Measurements from ENCODE around the gene DCDC2. TPM values are rescaled to one million over a fixed set of nuclear protein-coding genes. Genes with fewer than 3 reads are reported as not detected.

Gene DCDC2
- total RNA-seq, 1 experiment from 2014 or later = 1.8 TPM

DNA sequence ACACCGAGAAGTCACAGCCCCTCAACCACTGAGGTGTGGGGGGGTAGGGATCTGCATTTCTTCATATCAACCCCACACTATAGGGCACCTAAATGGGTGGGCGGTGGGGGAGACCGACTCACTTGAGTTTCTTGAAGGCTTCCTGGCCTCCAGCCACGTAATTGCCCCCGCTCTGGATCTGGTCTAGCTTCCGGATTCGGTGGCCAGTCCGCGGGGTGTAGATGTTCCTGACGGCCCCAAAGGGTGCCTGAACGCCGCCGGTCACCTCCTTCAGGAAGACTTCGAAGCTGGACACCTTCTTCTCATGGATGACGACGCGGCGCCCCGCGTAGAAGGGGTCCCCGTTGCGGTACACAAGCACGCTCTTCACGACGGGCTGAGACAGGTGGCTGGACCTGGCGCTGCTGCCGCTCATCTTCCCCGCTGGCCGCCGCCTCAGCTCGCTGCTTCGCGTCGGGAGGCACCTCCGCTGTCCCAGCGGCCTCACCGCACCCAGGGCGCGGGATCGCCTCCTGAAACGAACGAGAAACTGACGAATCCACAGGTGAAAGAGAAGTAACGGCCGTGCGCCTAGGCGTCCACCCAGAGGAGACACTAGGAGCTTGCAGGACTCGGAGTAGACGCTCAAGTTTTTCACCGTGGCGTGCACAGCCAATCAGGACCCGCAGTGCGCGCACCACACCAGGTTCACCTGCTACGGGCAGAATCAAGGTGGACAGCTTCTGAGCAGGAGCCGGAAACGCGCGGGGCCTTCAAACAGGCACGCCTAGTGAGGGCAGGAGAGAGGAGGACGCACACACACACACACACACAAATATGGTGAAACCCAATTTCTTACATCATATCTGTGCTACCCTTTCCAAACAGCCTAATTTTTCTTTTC is at the start of gene DCDC2 (continued):
- TF ChIP-seq, protein P1, sequence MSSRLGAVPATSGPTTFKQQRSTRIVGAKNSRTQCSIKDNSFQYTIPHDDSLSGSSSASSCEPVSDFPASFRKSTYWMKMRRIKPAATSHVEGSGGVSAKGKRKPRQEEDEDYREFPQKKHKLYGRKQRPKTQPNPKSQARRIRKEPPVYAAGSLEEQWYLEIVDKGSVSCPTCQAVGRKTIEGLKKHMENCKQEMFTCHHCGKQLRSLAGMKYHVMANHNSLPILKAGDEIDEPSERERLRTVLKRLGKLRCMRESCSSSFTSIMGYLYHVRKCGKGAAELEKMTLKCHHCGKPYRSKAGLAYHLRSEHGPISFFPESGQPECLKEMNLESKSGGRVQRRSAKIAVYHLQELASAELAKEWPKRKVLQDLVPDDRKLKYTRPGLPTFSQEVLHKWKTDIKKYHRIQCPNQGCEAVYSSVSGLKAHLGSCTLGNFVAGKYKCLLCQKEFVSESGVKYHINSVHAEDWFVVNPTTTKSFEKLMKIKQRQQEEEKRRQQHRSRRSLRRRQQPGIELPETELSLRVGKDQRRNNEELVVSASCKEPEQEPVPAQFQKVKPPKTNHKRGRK (CRISPR knock-in tag; IDR thresholded peaks at IDR 0.05; ENCODE audit: borderline replicate concordance) = no peak
- TF ChIP-seq, protein P2, sequence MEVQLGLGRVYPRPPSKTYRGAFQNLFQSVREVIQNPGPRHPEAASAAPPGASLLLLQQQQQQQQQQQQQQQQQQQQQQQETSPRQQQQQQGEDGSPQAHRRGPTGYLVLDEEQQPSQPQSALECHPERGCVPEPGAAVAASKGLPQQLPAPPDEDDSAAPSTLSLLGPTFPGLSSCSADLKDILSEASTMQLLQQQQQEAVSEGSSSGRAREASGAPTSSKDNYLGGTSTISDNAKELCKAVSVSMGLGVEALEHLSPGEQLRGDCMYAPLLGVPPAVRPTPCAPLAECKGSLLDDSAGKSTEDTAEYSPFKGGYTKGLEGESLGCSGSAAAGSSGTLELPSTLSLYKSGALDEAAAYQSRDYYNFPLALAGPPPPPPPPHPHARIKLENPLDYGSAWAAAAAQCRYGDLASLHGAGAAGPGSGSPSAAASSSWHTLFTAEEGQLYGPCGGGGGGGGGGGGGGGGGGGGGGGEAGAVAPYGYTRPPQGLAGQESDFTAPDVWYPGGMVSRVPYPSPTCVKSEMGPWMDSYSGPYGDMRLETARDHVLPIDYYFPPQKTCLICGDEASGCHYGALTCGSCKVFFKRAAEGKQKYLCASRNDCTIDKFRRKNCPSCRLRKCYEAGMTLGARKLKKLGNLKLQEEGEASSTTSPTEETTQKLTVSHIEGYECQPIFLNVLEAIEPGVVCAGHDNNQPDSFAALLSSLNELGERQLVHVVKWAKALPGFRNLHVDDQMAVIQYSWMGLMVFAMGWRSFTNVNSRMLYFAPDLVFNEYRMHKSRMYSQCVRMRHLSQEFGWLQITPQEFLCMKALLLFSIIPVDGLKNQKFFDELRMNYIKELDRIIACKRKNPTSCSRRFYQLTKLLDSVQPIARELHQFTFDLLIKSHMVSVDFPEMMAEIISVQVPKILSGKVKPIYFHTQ (CRISPR knock-in tag; IDR thresholded peaks at IDR 0.05) = no peak
- no peak for TF ChIP-seq ZNF121 (CRISPR knock-in tag; IDR thresholded peaks at IDR 0.05)
- no peak for TF ChIP-seq ZNF138 (CRISPR knock-in tag; conservative IDR thresholded peaks at IDR 0.05)
- TF ChIP-seq, protein P3, sequence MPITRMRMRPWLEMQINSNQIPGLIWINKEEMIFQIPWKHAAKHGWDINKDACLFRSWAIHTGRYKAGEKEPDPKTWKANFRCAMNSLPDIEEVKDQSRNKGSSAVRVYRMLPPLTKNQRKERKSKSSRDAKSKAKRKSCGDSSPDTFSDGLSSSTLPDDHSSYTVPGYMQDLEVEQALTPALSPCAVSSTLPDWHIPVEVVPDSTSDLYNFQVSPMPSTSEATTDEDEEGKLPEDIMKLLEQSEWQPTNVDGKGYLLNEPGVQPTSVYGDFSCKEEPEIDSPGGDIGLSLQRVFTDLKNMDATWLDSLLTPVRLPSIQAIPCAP (CRISPR knock-in tag; IDR thresholded peaks at IDR 0.05) = no peak
- TF ChIP-seq, protein P4, sequence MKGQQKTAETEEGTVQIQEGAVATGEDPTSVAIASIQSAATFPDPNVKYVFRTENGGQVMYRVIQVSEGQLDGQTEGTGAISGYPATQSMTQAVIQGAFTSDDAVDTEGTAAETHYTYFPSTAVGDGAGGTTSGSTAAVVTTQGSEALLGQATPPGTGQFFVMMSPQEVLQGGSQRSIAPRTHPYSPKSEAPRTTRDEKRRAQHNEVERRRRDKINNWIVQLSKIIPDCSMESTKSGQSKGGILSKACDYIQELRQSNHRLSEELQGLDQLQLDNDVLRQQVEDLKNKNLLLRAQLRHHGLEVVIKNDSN (CRISPR knock-in tag; IDR thresholded peaks at IDR 0.05) = peak; percentile 59; the same call in 1 of the 2 replicates
- TF ChIP-seq, protein P5, sequence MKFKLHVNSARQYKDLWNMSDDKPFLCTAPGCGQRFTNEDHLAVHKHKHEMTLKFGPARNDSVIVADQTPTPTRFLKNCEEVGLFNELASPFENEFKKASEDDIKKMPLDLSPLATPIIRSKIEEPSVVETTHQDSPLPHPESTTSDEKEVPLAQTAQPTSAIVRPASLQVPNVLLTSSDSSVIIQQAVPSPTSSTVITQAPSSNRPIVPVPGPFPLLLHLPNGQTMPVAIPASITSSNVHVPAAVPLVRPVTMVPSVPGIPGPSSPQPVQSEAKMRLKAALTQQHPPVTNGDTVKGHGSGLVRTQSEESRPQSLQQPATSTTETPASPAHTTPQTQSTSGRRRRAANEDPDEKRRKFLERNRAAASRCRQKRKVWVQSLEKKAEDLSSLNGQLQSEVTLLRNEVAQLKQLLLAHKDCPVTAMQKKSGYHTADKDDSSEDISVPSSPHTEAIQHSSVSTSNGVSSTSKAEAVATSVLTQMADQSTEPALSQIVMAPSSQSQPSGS (CRISPR knock-in tag; IDR thresholded peaks at IDR 0.05; ENCODE audit: borderline replicate concordance, low read depth) = no peak
- TF ChIP-seq, protein P6, sequence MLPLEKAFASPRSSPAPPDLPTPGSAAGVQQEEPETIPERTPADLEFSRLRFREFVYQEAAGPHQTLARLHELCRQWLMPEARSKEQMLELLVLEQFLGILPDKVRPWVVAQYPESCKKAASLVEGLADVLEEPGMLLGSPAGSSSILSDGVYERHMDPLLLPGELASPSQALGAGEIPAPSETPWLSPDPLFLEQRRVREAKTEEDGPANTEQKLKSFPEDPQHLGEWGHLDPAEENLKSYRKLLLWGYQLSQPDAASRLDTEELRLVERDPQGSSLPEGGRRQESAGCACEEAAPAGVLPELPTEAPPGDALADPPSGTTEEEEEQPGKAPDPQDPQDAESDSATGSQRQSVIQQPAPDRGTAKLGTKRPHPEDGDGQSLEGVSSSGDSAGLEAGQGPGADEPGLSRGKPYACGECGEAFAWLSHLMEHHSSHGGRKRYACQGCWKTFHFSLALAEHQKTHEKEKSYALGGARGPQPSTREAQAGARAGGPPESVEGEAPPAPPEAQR (CRISPR knock-in tag; IDR thresholded peaks at IDR 0.05) = no peak
- no peak for TF ChIP-seq RELA (CRISPR knock-in tag; IDR thresholded peaks at IDR 0.05; ENCODE audit: borderline replicate concordance)
- no peak; the same call in 1 of the 2 replicates for TF ChIP-seq NFYB (CRISPR knock-in tag; conservative IDR thresholded peaks at IDR 0.05; ENCODE audit: low read depth)
- TF ChIP-seq, protein P7, sequence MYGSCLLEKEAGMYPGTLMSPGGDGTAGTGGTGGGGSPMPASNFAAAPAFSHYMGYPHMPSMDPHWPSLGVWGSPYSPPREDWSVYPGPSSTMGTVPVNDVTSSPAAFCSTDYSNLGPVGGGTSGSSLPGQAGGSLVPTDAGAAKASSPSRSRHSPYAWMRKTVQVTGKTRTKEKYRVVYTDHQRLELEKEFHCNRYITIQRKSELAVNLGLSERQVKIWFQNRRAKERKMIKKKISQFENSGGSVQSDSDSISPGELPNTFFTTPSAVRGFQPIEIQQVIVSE (CRISPR knock-in tag; IDR thresholded peaks at IDR 0.05; ENCODE audit: borderline replicate concordance) = no peak
- TF ChIP-seq GRHL2 (CRISPR knock-in tag; IDR thresholded peaks at IDR 0.05; ENCODE audit: insufficient replicate concordance, severe bottlenecking) = no peak
- no peak for TF ChIP-seq TEAD4 (CRISPR knock-in tag; IDR thresholded peaks at IDR 0.05)
- TF ChIP-seq FOXK1 (CRISPR knock-in tag; IDR thresholded peaks at IDR 0.05) = no peak
- TF ChIP-seq ELF4 (CRISPR knock-in tag; IDR thresholded peaks at IDR 0.05; ENCODE audit: low read depth) = no peak
- TF ChIP-seq ZNF263 (CRISPR knock-in tag; IDR thresholded peaks at IDR 0.05; ENCODE audit: low read depth) = no peak
- no peak for TF ChIP-seq NR1H2 (CRISPR knock-in tag; IDR thresholded peaks at IDR 0.05)
- TF ChIP-seq, protein P8, sequence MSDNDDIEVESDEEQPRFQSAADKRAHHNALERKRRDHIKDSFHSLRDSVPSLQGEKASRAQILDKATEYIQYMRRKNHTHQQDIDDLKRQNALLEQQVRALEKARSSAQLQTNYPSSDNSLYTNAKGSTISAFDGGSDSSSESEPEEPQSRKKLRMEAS (CRISPR knock-in tag; IDR thresholded peaks at IDR 0.05) = peak; percentile 77
- TF ChIP-seq, protein P9, sequence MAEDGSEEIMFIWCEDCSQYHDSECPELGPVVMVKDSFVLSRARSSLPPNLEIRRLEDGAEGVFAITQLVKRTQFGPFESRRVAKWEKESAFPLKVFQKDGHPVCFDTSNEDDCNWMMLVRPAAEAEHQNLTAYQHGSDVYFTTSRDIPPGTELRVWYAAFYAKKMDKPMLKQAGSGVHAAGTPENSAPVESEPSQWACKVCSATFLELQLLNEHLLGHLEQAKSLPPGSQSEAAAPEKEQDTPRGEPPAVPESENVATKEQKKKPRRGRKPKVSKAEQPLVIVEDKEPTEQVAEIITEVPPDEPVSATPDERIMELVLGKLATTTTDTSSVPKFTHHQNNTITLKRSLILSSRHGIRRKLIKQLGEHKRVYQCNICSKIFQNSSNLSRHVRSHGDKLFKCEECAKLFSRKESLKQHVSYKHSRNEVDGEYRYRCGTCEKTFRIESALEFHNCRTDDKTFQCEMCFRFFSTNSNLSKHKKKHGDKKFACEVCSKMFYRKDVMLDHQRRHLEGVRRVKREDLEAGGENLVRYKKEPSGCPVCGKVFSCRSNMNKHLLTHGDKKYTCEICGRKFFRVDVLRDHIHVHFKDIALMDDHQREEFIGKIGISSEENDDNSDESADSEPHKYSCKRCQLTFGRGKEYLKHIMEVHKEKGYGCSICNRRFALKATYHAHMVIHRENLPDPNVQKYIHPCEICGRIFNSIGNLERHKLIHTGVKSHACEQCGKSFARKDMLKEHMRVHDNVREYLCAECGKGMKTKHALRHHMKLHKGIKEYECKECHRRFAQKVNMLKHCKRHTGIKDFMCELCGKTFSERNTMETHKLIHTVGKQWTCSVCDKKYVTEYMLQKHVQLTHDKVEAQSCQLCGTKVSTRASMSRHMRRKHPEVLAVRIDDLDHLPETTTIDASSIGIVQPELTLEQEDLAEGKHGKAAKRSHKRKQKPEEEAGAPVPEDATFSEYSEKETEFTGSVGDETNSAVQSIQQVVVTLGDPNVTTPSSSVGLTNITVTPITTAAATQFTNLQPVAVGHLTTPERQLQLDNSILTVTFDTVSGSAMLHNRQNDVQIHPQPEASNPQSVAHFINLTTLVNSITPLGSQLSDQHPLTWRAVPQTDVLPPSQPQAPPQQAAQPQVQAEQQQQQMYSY (CRISPR knock-in tag; IDR thresholded peaks at IDR 0.05) = no peak
- no peak; the same call in 1 of the 2 replicates for TF ChIP-seq TEAD1 (CRISPR knock-in tag; IDR thresholded peaks at IDR 0.05)
- TF ChIP-seq IRF2 (CRISPR knock-in tag; IDR thresholded peaks at IDR 0.05; ENCODE audit: borderline replicate concordance, low read depth) = no peak
- TF ChIP-seq RORB (CRISPR knock-in tag; IDR thresholded peaks at IDR 0.05) = no peak
- 0 out of 2 replicates have a peak, but pooled peaks have one; percentile 58 for TF ChIP-seq CBFB (CRISPR knock-in tag; IDR thresholded peaks at IDR 0.05; ENCODE audit: low read depth)
- 0 out of 2 replicates have a peak, but pooled peaks have one; percentile 51 for TF ChIP-seq CREM (CRISPR knock-in tag; IDR thresholded peaks at IDR 0.05)
